HEK293 (cell line): ENCODE data around the gene FAM81A.

Experiments
- CTCF ChIP-seq: fragments of 450-650 bp; formaldehyde crosslinking; IDR thresholded peaks from 2 replicates; pipeline ENCODE4 v1.5.1; 2016; ENCODE audit warnings: missing biosample characterization, missing genetic modification characterization
- SP7 ChIP-seq: fragments of 450-650 bp; formaldehyde crosslinking; IDR thresholded peaks from 2 replicates; pipeline ENCODE4 v1.5.1; 2016; ENCODE audit warnings: missing biosample characterization, missing genetic modification characterization
- ZBTB26 ChIP-seq: fragments of 450-650 bp; formaldehyde crosslinking; optimal IDR thresholded peaks from 2 replicates; pipeline ENCODE3; 2016; ENCODE audit warnings: missing biosample characterization, mild to moderate bottlenecking, missing genetic modification characterization
- ZNF140 ChIP-seq: fragments of 450-650 bp; formaldehyde crosslinking; IDR thresholded peaks from 2 replicates; pipeline ENCODE4 v1.5.1; 2016; ENCODE audit warnings: missing biosample characterization, missing genetic modification characterization
- ZNF394 ChIP-seq: fragments of 450-650 bp; formaldehyde crosslinking; IDR thresholded peaks from 2 replicates; pipeline ENCODE4 v1.5.1; 2016; ENCODE audit warnings: missing biosample characterization, missing genetic modification characterization, mild to moderate bottlenecking, moderate library complexity, borderline replicate concordance
- ZNF426 ChIP-seq: fragments of 450-650 bp; formaldehyde crosslinking; IDR thresholded peaks from 2 replicates; pipeline ENCODE4 v1.5.1; 2017; ENCODE audit warnings: missing biosample characterization, missing genetic modification characterization, mild to moderate bottlenecking, inconsistent platforms, moderate library complexity
- ZNF585B ChIP-seq: fragments of 450-650 bp; formaldehyde crosslinking; IDR thresholded peaks from 2 replicates; pipeline ENCODE4 v1.5.1; 2016; ENCODE audit warnings: missing biosample characterization, missing genetic modification characterization
- ZNF660 ChIP-seq: fragments of 450-650 bp; IDR thresholded peaks from 2 replicates; pipeline ENCODE4 v1.5.1; 2018; ENCODE audit warnings: missing biosample characterization, mild to moderate bottlenecking, missing genetic modification characterization

- no peak for TF ChIP-seq CTCF (tag by site-specific recombination)
- TF ChIP-seq ZNF140 (tag by site-specific recombination) = no peak
- no peak for TF ChIP-seq ZBTB26 (tag by site-specific recombination)
- TF ChIP-seq ZNF394 (tag by site-specific recombination) = no peak
- TF ChIP-seq ZNF660 = no peak
- no peak for TF ChIP-seq SP7 (tag by site-specific recombination)
- no peak for TF ChIP-seq ZNF426 (tag by site-specific recombination)
- no peak for TF ChIP-seq ZNF585B (tag by site-specific recombination)
Measured at GRCh38 chr15:59443341-59444072, 5.5 kb downstream of the FAM81A start.
